Activated naive CD8-positive, alpha-beta T cell (primary cell): Measurements from ENCODE around the gene EPS15.
"Not testable (repeated sequence)": the region's sequence is repeated elsewhere in the genome, so short reads cannot be mapped to it uniquely, and the experiment has no call there.

Source experiments
- H3K27ac Mint-ChIP-seq: one replicate; pipeline ENCODE4 v1.8.0; 2021; ENCODE audit warnings: mixed read lengths
- H3K27me3 Mint-ChIP-seq: one replicate; pipeline ENCODE4 v1.8.0; 2021; ENCODE audit warnings: mixed read lengths
- H3K36me3 Mint-ChIP-seq: one replicate; pipeline ENCODE4 v1.8.0; 2021; ENCODE audit warnings: mixed read lengths
- H3K4me1 Mint-ChIP-seq: one replicate; pipeline ENCODE4 v1.8.0; 2021; ENCODE audit warnings: low read depth, mixed read lengths
- H3K4me3 Mint-ChIP-seq: one replicate; pipeline ENCODE4 v1.8.0; 2021; ENCODE audit warnings: mild to moderate bottlenecking, mixed read lengths
- H3K9me3 Mint-ChIP-seq: one replicate; pipeline ENCODE4 v1.8.0; 2021; ENCODE audit warnings: low read depth, mixed read lengths

Gene EPS15

GRCh38 chr1:51443555-51443954, 75.5 kb downstream of the EPS15 start:
- peaks cover 23% of the 10 kb centered on the region for H3K36me3 Mint-ChIP-seq
- H3K27me3 Mint-ChIP-seq, result no peaks in the 10 kb centered on the region
- H3K9me3 Mint-ChIP-seq, result no peaks in the 10 kb centered on the region
- H3K4me3 Mint-ChIP-seq, result no peak overlapping the region
- peaks cover 16% of the 10 kb centered on the region for H3K4me1 Mint-ChIP-seq
- H3K27ac Mint-ChIP-seq, result no peak overlapping the region

GRCh38 chr1:51442616-51443015, 76.5 kb downstream of the EPS15 start:
- Mint-ChIP-seq H3K4me3 (no peak overlapping the region), H3K27me3 (no peaks in the 10 kb centered on the region), H3K4me1 (peaks cover 16% of the 10 kb centered on the region), H3K27ac (no peak overlapping the region), H3K9me3 (no peaks in the 10 kb centered on the region), H3K36me3 (peaks cover 23% of the 10 kb centered on the region)

GRCh38 chr1:51442198-51442597, 76.9 kb downstream of the EPS15 start:
- Mint-ChIP-seq H3K4me1 (peaks cover 16% of the 10 kb centered on the region), H3K27me3 (no peaks in the 10 kb centered on the region), H3K27ac (no peak overlapping the region), H3K36me3 (peaks cover 23% of the 10 kb centered on the region), H3K4me3 (no peak overlapping the region), H3K9me3 (no peaks in the 10 kb centered on the region)

- H3K36me3 Mint-ChIP-seq, result peaks cover 22% of the 10 kb centered on the region
- peaks cover 19% of the 10 kb centered on the region for H3K4me1 Mint-ChIP-seq
- no peaks in the 10 kb centered on the region for H3K27me3 Mint-ChIP-seq
- no peak overlapping the region for H3K4me3 Mint-ChIP-seq
- H3K27ac Mint-ChIP-seq, result no peak overlapping the region
- no peaks in the 10 kb centered on the region for H3K9me3 Mint-ChIP-seq
Measured at GRCh38 chr1:51439895-51440294, 79.2 kb downstream of the EPS15 start.

GRCh38 chr1:51439053-51439452, 80.0 kb downstream of the EPS15 start:
- Mint-ChIP-seq H3K9me3 (no peaks in the 10 kb centered on the region), H3K27ac (no peak overlapping the region), H3K36me3 (peaks cover 21% of the 10 kb centered on the region), H3K4me3 (no peak overlapping the region), H3K27me3 (no peaks in the 10 kb centered on the region), H3K4me1 (peaks cover 23% of the 10 kb centered on the region)

GRCh38 chr1:51437391-51437790, 81.7 kb downstream of the EPS15 start:
- H3K4me3 Mint-ChIP-seq, H3K27ac Mint-ChIP-seq, H3K27me3 Mint-ChIP-seq, H3K9me3 Mint-ChIP-seq: not testable (repeated sequence)
- Mint-ChIP-seq H3K36me3 (peaks cover 29% of the 10 kb centered on the region), H3K4me1 (peaks cover 27% of the 10 kb centered on the region)

GRCh38 chr1:51435878-51436277, 83.2 kb downstream of the EPS15 start:
- H3K27me3 Mint-ChIP-seq, result no peaks in the 10 kb centered on the region
- no peaks in the 10 kb centered on the region for H3K9me3 Mint-ChIP-seq
- peaks cover 29% of the 10 kb centered on the region for H3K36me3 Mint-ChIP-seq
- no peak overlapping the region for H3K4me3 Mint-ChIP-seq
- H3K4me1 Mint-ChIP-seq, result peaks cover 24% of the 10 kb centered on the region
- peak overlapping the region; percentile 29 for H3K27ac Mint-ChIP-seq

- Mint-ChIP-seq H3K4me1 (peaks cover 26% of the 10 kb centered on the region), H3K27me3 (no peaks in the 10 kb centered on the region), H3K9me3 (no peaks in the 10 kb centered on the region), H3K27ac (peak overlapping the region; percentile 22), H3K36me3 (peaks cover 28% of the 10 kb centered on the region), H3K4me3 (peak overlapping the region; percentile 15)
Measured at GRCh38 chr1:51433972-51434510, 85.0 kb downstream of the EPS15 start.

GRCh38 chr1:51433269-51433971, 85.6 kb downstream of the EPS15 start:
- Mint-ChIP-seq H3K4me1 (peaks cover 23% of the 10 kb centered on the region), H3K4me3 (peak overlapping the region; percentile 15)

GRCh38 chr1:51432146-51432545, 86.9 kb downstream of the EPS15 start:
- Mint-ChIP-seq H3K27me3 (no peaks in the 10 kb centered on the region), H3K4me1 (peaks cover 23% of the 10 kb centered on the region), H3K27ac (no peak overlapping the region), H3K4me3 (no peak overlapping the region), H3K9me3 (peaks cover 5% of the 10 kb centered on the region), H3K36me3 (peaks cover 36% of the 10 kb centered on the region)

More at GRCh38 chr1:51433269-51433971, 85.6 kb downstream of the EPS15 start:
- H3K9me3 Mint-ChIP-seq, result no peaks in the 10 kb centered on the region
- peak overlapping the region; percentile 22 for H3K27ac Mint-ChIP-seq
- H3K36me3 Mint-ChIP-seq, result peaks cover 26% of the 10 kb centered on the region
- H3K27me3 Mint-ChIP-seq, result no peaks in the 10 kb centered on the region

GRCh38 chr1:51427438-51427837, 91.6 kb downstream of the EPS15 start:
- H3K4me3 Mint-ChIP-seq, result no peak overlapping the region
- H3K27me3 Mint-ChIP-seq, result no peaks in the 10 kb centered on the region
- H3K36me3 Mint-ChIP-seq, result peaks cover 27% of the 10 kb centered on the region
- peaks cover 5% of the 10 kb centered on the region for H3K9me3 Mint-ChIP-seq
- H3K27ac Mint-ChIP-seq, result no peak overlapping the region
- peaks cover 7% of the 10 kb centered on the region for H3K4me1 Mint-ChIP-seq

- Mint-ChIP-seq H3K4me3 (no peak overlapping the region), H3K27me3 (no peaks in the 10 kb centered on the region), H3K36me3 (peaks cover 35% of the 10 kb centered on the region), H3K27ac (no peak overlapping the region), H3K9me3 (peaks cover 5% of the 10 kb centered on the region), H3K4me1 (peaks cover 12% of the 10 kb centered on the region)
Measured at GRCh38 chr1:51425955-51426354, 93.1 kb downstream of the EPS15 start.

- Mint-ChIP-seq H3K27ac (no peak overlapping the region), H3K27me3 (no peaks in the 10 kb centered on the region), H3K9me3 (peaks cover 5% of the 10 kb centered on the region), H3K4me1 (peaks cover 12% of the 10 kb centered on the region), H3K4me3 (no peak overlapping the region), H3K36me3 (peaks cover 39% of the 10 kb centered on the region)
Measured at GRCh38 chr1:51425273-51425672, 93.8 kb downstream of the EPS15 start.

- Mint-ChIP-seq H3K4me3 (no peak overlapping the region), H3K27me3 (no peaks in the 10 kb centered on the region), H3K4me1 (peaks cover 8% of the 10 kb centered on the region), H3K9me3 (peaks cover 5% of the 10 kb centered on the region), H3K36me3 (peaks cover 41% of the 10 kb centered on the region), H3K27ac (no peak overlapping the region)
Measured at GRCh38 chr1:51423073-51423821, 95.8 kb downstream of the EPS15 start.

GRCh38 chr1:51422367-51423072, 96.5 kb downstream of the EPS15 start:
- no peaks in the 10 kb centered on the region for H3K9me3 Mint-ChIP-seq
- peaks cover 8% of the 10 kb centered on the region for H3K4me1 Mint-ChIP-seq
- peak overlapping the region; percentile 61 for H3K27ac Mint-ChIP-seq
- H3K27me3 Mint-ChIP-seq, result no peaks in the 10 kb centered on the region
- no peak overlapping the region for H3K4me3 Mint-ChIP-seq
- peaks cover 40% of the 10 kb centered on the region for H3K36me3 Mint-ChIP-seq
